Pons (tissue), 1 donor: Measurements from ENCODE around the gene DIS3L2.
"Not testable (repeated sequence)": the region's sequence is repeated elsewhere in the genome, so short reads cannot be mapped to it uniquely, and the experiment has no call there.

Experiments used
- DNase-seq: peaks from one replicate; pipeline ENCODE4 v3.0.0-alpha.2; 2016; ENCODE audit warnings: low spot score

DIS3L2 gene

DNA sequence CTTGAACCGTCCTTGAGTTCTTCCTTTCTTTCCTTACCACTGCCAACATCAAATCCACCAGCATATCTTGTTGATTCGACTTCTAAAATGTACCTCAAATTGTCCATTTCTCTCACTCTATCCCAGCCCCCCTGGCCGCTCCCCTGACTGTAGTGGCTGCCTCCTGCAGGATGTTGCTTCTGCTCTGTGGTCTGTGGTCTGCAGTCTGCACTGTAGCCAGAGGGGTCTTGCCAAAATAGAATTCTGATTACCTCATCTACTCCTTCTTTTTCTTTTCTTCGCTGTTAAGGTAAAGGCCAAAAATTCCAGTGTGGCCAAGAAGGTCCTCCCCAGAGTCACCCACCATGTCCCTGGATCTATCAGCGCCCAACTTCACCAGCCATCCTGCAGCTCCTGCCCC lies 337.6 kb downstream of the DIS3L2 start:
- no peak for DNase-seq

GRCh38 chr2:232299927-232300674 lies 338.6 kb downstream of the DIS3L2 start:
- no peak for DNase-seq

DNA sequence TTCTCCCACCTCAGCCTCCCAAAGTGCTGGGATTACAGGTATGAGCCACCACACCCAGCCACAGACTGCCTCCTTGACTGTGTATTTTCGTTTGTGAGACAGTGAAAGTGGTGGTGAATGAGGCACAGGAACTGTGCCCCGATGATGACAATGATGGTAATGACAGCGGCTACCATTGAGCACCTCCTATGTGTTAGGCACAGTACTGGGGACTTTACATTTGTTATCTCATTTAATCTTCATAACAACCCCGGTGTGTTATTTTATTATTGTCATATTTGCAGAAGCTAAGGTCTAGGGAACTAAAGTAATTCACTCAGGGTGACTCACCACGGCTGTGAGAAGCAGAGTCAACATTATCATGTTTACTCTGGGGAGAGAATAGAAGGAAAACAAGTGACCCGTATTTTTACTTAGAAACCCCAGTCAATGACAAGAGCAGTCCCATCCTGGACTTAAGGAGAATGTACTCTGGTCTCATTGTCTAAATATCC lies 339.4 kb downstream of the DIS3L2 start:
- DNase-seq = no peak

DNA sequence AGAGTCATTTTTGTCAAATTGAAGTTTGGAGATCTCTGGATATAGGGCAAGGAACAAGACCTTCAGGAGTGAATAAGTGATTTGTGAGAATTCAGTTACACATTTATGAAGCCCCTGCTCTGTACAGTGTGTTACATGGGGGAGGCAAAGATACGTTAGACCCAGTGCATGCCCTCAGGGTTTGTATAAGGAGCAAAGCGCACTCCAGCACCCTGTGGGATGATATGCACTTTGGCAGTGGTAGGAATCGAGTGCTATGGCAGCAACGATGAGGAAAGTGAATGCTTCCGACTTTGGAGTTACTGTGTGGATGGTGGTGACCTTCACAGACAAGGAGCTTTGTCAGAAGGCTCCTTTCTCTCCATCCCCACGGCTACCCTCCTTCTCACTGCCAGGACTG lies 342.7 kb downstream of the DIS3L2 start:
- DNase-seq = no peak

GRCh38 chr2:232306741-232307305 lies 345.3 kb downstream of the DIS3L2 start:
- no peak for DNase-seq

DNA sequence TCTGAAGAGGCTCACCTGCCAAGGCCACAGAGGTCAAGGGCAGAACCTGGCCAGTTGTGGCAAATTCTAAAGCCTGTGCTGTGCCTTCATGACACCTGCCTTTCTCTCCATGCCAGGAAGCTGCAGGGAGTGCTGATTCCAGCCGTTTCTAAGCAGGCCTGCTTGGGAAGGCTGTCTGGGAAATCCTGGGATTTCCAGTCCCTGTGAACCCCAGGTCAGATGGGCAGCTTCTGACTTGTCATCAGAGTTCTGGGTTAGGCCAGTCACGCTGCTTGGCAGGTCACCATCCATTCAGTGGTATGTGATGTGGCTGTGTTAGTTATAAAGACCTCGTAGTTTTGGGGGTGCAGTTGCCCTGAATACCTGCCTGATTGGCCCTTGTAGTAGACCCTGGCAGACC lies 346.3 kb downstream of the DIS3L2 start:
- no peak for DNase-seq

DNA sequence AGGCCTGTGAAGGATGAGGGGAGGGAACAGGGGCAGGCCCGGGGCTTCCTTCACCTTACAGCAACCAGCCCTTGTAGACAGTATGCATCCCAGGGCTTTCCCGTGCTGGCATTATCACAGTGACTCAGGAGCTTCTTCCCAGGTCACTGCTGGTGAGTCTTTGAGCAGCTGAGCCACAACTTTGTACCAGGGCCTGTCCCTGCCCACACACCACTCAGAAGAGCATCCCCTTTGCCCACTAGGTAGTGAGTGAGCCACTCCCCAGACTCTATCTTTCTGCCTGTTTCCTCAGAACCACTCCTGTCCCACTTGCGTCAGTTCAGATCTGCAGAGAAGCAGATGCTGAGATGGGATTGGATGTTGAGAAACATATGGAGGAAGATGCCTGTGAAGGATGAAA lies 347.5 kb downstream of the DIS3L2 start:
- no peak for DNase-seq

- DNase-seq = no peak
Observed at GRCh38 chr2:232309592-232309991, 348.1 kb downstream of the DIS3L2 start.

DNA sequence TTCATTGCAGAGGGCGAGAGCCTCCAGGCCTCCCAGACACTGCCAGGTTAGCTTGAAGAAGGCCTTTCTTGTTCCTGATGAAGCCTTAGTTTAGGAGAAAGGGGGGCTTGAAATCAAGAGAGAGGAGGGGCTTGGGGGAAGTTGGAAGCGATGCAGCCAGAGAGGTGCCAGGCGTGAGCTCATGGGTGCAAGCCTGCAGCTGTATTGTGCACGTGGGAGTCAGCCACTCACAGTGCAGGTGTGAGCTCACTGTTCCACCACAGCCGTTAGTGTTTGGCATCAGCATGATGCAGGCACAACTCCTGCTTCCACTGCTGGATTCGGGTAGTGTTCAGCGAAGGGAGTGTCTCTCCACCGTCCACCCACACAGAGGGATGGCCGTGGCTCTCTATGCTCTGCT lies 348.6 kb downstream of the DIS3L2 start:
- DNase-seq = no peak

- DNase-seq = no peak
Observed at GRCh38 chr2:232310696-232311095, 349.2 kb downstream of the DIS3L2 start.

GRCh38 chr2:232313645-232314044 lies 352.1 kb downstream of the DIS3L2 start:
- not testable (repeated sequence) for DNase-seq

- peak; percentile 83 for DNase-seq
Observed at GRCh38 chr2:232315049-232315922, 353.8 kb downstream of the DIS3L2 start.

DNA sequence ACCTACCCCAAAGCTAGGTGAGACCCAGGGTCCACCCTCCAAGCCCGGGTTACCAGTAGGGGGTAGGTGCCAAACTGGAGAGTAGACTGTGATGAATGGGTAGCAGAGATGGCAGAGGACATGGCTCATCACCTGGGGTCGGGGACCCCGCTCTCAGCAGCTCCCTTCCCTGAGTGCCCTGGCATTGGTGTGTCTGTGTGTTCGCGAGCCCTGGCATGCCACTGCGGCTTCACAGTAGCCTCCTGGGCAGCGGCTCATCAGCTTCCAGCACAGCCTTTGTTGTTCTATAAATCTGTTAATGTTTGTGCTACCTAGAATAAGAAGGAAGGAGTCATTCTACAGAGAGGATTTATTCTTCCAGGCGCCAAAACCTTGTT lies 354.4 kb downstream of the DIS3L2 start:
- no peak for DNase-seq

DNA sequence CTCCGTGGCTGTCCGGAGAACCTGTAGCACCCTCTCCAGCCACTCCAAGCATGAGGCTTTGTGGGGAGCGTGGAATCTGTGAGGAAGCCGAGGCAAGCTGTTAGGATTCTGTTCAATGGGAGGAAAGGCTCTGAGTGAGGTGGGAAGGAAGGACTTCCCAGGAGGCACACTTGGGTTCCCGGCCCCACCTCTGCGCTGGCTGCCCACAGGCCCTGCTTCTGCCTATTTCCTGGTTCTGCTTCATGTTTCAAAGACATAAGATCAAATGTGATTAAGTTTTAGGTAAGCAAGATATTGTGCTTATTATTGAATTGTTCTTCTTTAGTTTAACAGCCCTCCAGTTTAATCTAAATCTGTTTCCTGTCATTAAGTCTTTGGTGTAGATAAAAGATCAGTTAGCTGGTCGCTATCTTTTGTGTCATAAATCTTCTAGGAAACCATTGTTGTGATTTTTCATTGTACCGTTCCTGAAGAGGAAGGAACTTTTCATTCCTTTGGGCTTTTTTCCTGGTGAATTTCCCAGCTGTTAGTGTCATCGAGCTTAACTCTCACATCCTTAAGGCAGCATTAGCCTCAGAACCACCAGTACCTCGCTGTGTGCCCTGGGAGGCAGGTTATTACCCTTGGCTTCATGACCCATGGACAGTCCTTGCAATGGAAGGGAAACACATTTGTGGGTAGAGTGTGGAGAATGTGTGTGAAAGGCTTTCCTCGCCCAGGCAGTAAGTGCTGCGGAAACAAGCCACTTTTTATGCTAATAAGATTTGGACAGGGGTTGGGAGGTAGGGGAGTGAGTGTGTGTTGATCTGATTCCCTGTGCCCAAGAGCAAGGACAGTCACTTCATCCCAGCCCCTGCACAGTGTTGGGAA lies 355.2 kb downstream of the DIS3L2 start:
- DNase-seq = no peak

- no peak for DNase-seq
Observed at GRCh38 chr2:232318169-232318855, 356.8 kb downstream of the DIS3L2 start.

DNA sequence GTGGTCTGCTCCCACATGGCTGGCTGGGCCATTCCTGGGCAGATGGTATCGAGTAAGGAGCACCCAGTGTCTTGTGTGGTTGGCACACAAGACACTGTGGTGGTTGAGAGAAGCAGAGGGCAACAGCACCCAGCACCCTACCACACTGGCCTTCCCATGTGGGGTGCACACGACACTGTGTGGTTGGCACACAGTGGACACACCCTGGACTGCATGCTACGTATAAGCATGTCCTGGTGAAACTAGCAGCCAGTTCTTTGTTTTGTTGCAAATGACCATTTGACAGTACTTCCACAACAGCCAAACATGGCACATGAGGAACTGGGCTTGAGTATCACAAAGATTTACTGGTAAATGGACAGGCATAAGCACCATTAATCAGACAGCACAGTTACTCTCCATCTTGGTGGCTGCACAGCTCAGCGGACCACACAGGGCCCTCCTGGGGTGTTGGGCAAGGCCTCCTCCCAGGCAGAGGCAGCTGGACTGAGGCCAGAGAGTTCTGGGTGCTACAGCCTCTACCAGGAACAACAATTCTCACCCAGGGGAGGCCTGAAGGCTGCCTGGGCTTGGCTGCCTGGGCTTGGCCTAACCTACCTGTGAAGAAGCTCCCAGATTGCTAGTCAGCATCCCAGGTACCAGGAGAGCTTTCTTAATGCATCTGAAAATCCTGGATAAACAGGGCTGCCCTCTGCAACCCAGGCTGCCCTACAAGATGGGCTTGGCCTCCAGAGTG lies 357.7 kb downstream of the DIS3L2 start:
- DNase-seq = no peak

DNA sequence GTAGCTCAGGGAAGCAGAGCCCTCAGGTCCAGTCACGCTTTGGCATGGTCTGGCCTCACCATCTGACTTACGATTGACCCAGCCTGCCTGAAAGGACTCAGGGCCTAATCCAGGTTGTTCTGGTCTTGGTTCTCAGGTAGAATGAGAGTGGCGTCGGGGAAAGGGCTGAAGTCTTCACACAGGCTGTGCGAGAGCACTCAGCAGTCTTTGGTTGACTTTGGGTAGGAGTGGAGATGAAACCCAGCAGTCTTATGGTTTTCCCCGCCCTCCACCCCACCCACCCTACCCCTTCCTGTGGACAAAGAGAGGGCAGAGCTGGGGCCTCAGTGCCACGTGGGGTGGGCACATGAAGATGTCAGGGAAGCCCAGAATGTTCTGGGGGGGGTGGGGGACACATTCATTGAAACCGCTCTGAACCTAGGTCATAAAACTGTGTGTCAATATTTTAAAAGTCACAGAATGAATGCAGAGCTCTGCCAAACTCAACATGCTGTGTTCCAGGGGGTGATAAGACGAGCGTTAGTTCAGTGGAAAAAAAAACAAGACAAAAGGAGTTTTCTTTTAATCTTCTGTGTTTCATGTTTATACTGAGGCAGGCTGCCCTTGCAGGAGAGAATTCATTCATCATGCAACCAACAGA lies 358.4 kb downstream of the DIS3L2 start:
- no peak for DNase-seq

DNA sequence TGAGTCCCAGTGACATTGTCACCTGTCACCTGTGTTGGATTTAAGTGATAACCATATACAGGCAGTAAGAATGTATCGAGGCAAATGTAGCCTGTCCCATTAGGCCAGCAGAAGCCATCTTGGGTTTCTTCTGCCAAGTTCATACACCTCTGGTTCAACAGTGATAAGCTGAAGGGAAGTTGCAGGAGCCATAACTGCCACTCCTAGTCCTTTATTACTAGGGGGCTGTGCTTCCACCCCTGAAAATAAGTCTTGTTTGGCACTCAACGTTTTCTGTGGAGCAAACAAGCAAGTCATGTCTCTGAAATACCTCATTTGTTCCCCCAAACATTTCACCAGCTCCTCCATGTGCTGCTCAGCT lies 358.9 kb downstream of the DIS3L2 start:
- DNase-seq = no peak

GRCh38 chr2:232321156-232321816 lies 359.8 kb downstream of the DIS3L2 start:
- no peak for DNase-seq
